OCI-LY1 (cell line): ENCODE results near the gene RRAGD.

Source experiments
- H2AFZ ChIP-seq: fragments of 200-600 bp; sonication (generic), shearing (Covaris generic); 2 replicates; pipeline ENCODE4 v1.6.0; 2014; ENCODE audit warnings: antibody characterized with exemption, mild to moderate bottlenecking, low read length
- H3F3A ChIP-seq: fragments of 200-600 bp; sonication (generic), shearing (Covaris generic); 2 replicates; pipeline ENCODE4 v1.6.0; 2014; ENCODE audit warnings: mild to moderate bottlenecking, antibody characterized with exemption, low read length, moderate library complexity; ENCODE audit not compliant: insufficient read depth
- H3K27ac ChIP-seq: fragments of 200-600 bp; sonication (generic); 2 replicates; pipeline ENCODE4 v1.5.1; 2014; ENCODE audit warnings: low read length, mixed run types, mild to moderate bottlenecking, low read depth; ENCODE audit not compliant: poor library complexity, severe bottlenecking
- H3K27me3 ChIP-seq: fragments of 200-600 bp; sonication (generic); 2 replicates; pipeline ENCODE4 v1.6.0; 2014; ENCODE audit warnings: antibody characterized with exemption, mild to moderate bottlenecking, low read length, moderate library complexity; ENCODE audit not compliant: insufficient read depth
- H3K36me3 ChIP-seq: fragments of 200-600 bp; sonication (generic); 2 replicates; pipeline ENCODE4 v1.6.1; 2014; ENCODE audit warnings: mild to moderate bottlenecking, antibody characterized with exemption, low read length, moderate library complexity, mixed read lengths; ENCODE audit not compliant: insufficient read depth
- H3K4me1 ChIP-seq: fragments of 200-600 bp; sonication (generic); 2 replicates; pipeline ENCODE4 v1.5.1; 2014; ENCODE audit warnings: mild to moderate bottlenecking, low read length, moderate library complexity; ENCODE audit not compliant: insufficient read depth, severe bottlenecking
- H3K4me2 ChIP-seq: fragments of 200-600 bp; sonication (generic), shearing (Covaris generic); 2 replicates; pipeline ENCODE4 v1.6.1; 2014; ENCODE audit warnings: low read length
- H3K4me3 ChIP-seq: fragments of 200-600 bp; sonication (generic); 2 replicates; pipeline ENCODE4 v1.5.1; 2014; ENCODE audit warnings: low read length, low read depth, mild to moderate bottlenecking, mixed read lengths; ENCODE audit not compliant: poor library complexity, severe bottlenecking
- H3K79me2 ChIP-seq: fragments of 200-600 bp; shearing (Covaris generic); 2 replicates; pipeline ENCODE4 v1.6.1; 2016; ENCODE audit warnings: mixed run types, low read length, mixed read lengths; ENCODE audit not compliant: insufficient read depth
- H3K9ac ChIP-seq: fragments of 200-600 bp; sonication (generic), shearing (Covaris generic); 2 replicates; pipeline ENCODE4 v1.6.1; 2014; ENCODE audit warnings: mild to moderate bottlenecking, low read length, mixed read lengths
- H3K9me2 ChIP-seq: fragments of 200-600 bp; sonication (generic), shearing (Covaris generic); 2 replicates; pipeline ENCODE4 v1.6.1; 2014; ENCODE audit warnings: low read depth, mild to moderate bottlenecking, low read length, mixed read lengths
- H3K9me3 ChIP-seq: fragments of 200-600 bp; shearing (Covaris generic); 2 replicates; pipeline ENCODE4 v1.6.1; 2014; ENCODE audit warnings: low read length, mixed read lengths
- H4K20me1 ChIP-seq: fragments of 200-600 bp; sonication (generic), shearing (Covaris generic); 2 replicates; pipeline ENCODE4 v1.6.0; 2016; ENCODE audit warnings: mild to moderate bottlenecking, low read length; ENCODE audit not compliant: insufficient read depth
- EZH2 ChIP-seq: fragments of 200-600 bp; sonication (generic), shearing (Covaris generic); IDR thresholded peaks from 2 replicates; pipeline ENCODE4 v1.8.0; 2017; ENCODE audit warnings: borderline replicate concordance, mixed run types, mild to moderate bottlenecking, antibody characterized with exemption, low read length, moderate library complexity, mixed read lengths
- TF ChIP-seq, protein P1 (sequence below): fragments of 200-600 bp; sonication (generic), shearing (Covaris generic); IDR thresholded peaks from 2 replicates; pipeline ENCODE4 v1.5.1; 2017; ENCODE audit warnings: mild to moderate bottlenecking, antibody characterized with exemption, low read length, moderate library complexity, mixed read lengths

Gene RRAGD

GRCh38 chr6:89387516-89388201 is 24.4 kb downstream of the RRAGD start:
- TF ChIP-seq, protein P1, sequence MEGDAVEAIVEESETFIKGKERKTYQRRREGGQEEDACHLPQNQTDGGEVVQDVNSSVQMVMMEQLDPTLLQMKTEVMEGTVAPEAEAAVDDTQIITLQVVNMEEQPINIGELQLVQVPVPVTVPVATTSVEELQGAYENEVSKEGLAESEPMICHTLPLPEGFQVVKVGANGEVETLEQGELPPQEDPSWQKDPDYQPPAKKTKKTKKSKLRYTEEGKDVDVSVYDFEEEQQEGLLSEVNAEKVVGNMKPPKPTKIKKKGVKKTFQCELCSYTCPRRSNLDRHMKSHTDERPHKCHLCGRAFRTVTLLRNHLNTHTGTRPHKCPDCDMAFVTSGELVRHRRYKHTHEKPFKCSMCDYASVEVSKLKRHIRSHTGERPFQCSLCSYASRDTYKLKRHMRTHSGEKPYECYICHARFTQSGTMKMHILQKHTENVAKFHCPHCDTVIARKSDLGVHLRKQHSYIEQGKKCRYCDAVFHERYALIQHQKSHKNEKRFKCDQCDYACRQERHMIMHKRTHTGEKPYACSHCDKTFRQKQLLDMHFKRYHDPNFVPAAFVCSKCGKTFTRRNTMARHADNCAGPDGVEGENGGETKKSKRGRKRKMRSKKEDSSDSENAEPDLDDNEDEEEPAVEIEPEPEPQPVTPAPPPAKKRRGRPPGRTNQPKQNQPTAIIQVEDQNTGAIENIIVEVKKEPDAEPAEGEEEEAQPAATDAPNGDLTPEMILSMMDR: no peak
- TF ChIP-seq EZH2: no peak
- Histone ChIP-seq H3K79me2 (no peaks in the 10 kb centered on the region), H2AFZ (no peak overlapping the region), H4K20me1 (no peaks in the 10 kb centered on the region), H3K27me3 (no peaks in the 10 kb centered on the region), H3K9me2 (no peaks in the 10 kb centered on the region), H3K4me2 (no peak overlapping the region), H3K27ac (no peak overlapping the region), H3F3A (no peaks in the 10 kb centered on the region), H3K9ac (no peak overlapping the region), H3K4me3 (no peak overlapping the region), H3K9me3 (no peaks in the 10 kb centered on the region), H3K36me3 (no peaks in the 10 kb centered on the region; the same call in 1 of the 2 replicates), H3K4me1 (peaks cover 10% of the 10 kb centered on the region)

GRCh38 chr6:89386917-89387491 is 25.1 kb downstream of the RRAGD start:
- Histone ChIP-seq H3K4me2 (no peak overlapping the region), H3K79me2 (no peaks in the 10 kb centered on the region)

GRCh38 chr6:89385846-89386245 is 26.2 kb downstream of the RRAGD start:
- no peak for TF ChIP-seq EZH2
- TF ChIP-seq, protein P1: no peak
- H3K27ac ChIP-seq: no peak overlapping the region
- no peaks in the 10 kb centered on the region for H4K20me1 ChIP-seq
- H3K9ac ChIP-seq: no peak overlapping the region
- H3K9me3 ChIP-seq: no peaks in the 10 kb centered on the region
- no peak overlapping the region for H3K4me3 ChIP-seq
- no peak overlapping the region for H3K4me2 ChIP-seq
- no peaks in the 10 kb centered on the region for H3F3A ChIP-seq
- H3K79me2 ChIP-seq: no peaks in the 10 kb centered on the region
- H2AFZ ChIP-seq: no peak overlapping the region
- peaks cover 10% of the 10 kb centered on the region for H3K4me1 ChIP-seq
- H3K36me3 ChIP-seq: no peaks in the 10 kb centered on the region; the same call in 1 of the 2 replicates
- H3K27me3 ChIP-seq: no peaks in the 10 kb centered on the region
- H3K9me2 ChIP-seq: no peaks in the 10 kb centered on the region

More at GRCh38 chr6:89386917-89387491, 25.1 kb downstream of the RRAGD start:
- no peaks in the 10 kb centered on the region for H3K9me2 ChIP-seq
- no peaks in the 10 kb centered on the region; the same call in 1 of the 2 replicates for H3K36me3 ChIP-seq
- no peak overlapping the region for H3K27ac ChIP-seq
- no peaks in the 10 kb centered on the region for H3K27me3 ChIP-seq
- H2AFZ ChIP-seq: no peak overlapping the region
- H3K4me3 ChIP-seq: no peak overlapping the region
- no peak for TF ChIP-seq EZH2
- TF ChIP-seq, protein P1: no peak
- no peaks in the 10 kb centered on the region for H3K9me3 ChIP-seq
- H3F3A ChIP-seq: no peaks in the 10 kb centered on the region
- no peaks in the 10 kb centered on the region for H4K20me1 ChIP-seq
- H3K9ac ChIP-seq: no peak overlapping the region
- H3K4me1 ChIP-seq: peaks cover 10% of the 10 kb centered on the region
